Tibial artery (tissue), 4 donors: ENCODE data around the gene ARID2.

Experiments
- DNase-seq, 2 donors: peaks; one replicate each; pipeline ENCODE4 v3.0.0-alpha.2; 2019
- H3K27ac ChIP-seq, 2 donors: fragments of 200-600 bp; sonication (generic) in 1 of 2; 1 replicate in 1 of 2; 2 replicates in 1 of 2; pipeline ENCODE4 v1.5.1; 2018 to 2019; ENCODE audit warnings: mild to moderate bottlenecking in 1 of 2
- H3K27me3 ChIP-seq, 2 donors: fragments of 200-600 bp; sonication (generic) in 1 of 2; one replicate each; pipeline versions ENCODE4 v1.5.1 to v1.6.0; 2016 to 2019
- H3K36me3 ChIP-seq, 3 donors: fragments of 200-600 bp; sonication (generic) in 2 of 3; one replicate each; pipeline ENCODE4 v1.5.1; 2016 to 2019; ENCODE audit warnings: mild to moderate bottlenecking in 2 of 3
- H3K4me1 ChIP-seq, 4 donors: fragments of 200-600 bp; sonication (generic) in 2 of 4; 1 replicate in 3 of 4; 2 replicates in 1 of 4; pipeline ENCODE4 v1.5.1; 2016 to 2019
- H3K4me3 ChIP-seq, 2 donors: fragments of 200-600 bp; sonication (generic) in 1 of 2; 1 replicate in 1 of 2; 2 replicates in 1 of 2; pipeline ENCODE4 v1.5.1; 2018 to 2019; ENCODE audit warnings: mild to moderate bottlenecking in 2 of 2
- H3K9me3 ChIP-seq, 3 donors: fragments of 200-600 bp; sonication (generic) in 1 of 3; one replicate each; pipeline ENCODE4 v1.5.1; 2016 to 2019
- intact Hi-C: fragments of 100-400 bp; cut with DNase I; formaldehyde crosslinking; loops from one replicate; pipeline ENCODE4 v1.15.0; 2023; ENCODE audit warnings: low total_unique reads
- TF ChIP-seq, protein P1 (sequence below), 2 experiments: fragments of 200-600 bp in 1 of 2; fragments of 450-650 bp in 1 of 2; IDR thresholded peaks; one replicate each; pipeline ENCODE4 v1.5.1; 2017 to 2019; ENCODE audit warnings: antibody characterized with exemption in 2 of 2, mild to moderate bottlenecking in 1 of 2, moderate library complexity in 1 of 2

The ARID2 gene

DNA sequence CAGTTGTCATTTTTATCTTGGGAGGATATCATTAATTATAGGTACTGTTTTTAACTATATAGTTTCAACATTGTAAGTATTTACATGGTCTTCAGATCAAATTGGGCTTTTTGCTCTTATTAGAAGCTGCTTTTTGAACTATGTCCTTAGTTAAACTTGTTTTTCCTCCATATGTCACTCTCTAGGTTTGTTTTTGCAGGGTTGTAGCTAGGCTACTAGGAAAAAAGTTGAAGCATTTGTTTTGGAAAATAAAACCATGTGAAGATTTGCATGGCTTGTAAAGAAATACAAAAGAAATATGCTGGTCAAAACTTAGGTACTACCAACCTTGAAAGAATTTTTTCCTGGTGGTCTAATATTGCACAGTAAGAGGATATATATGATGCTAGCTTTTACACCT lies 3.4 kb downstream of the ARID2 start:
- intact Hi-C loops, result no loop called here
- peaks cover 0 to 5% (median 4%) of the 10 kb centered on the region in 3 donors for H3K36me3 ChIP-seq
- TF ChIP-seq, protein P1, sequence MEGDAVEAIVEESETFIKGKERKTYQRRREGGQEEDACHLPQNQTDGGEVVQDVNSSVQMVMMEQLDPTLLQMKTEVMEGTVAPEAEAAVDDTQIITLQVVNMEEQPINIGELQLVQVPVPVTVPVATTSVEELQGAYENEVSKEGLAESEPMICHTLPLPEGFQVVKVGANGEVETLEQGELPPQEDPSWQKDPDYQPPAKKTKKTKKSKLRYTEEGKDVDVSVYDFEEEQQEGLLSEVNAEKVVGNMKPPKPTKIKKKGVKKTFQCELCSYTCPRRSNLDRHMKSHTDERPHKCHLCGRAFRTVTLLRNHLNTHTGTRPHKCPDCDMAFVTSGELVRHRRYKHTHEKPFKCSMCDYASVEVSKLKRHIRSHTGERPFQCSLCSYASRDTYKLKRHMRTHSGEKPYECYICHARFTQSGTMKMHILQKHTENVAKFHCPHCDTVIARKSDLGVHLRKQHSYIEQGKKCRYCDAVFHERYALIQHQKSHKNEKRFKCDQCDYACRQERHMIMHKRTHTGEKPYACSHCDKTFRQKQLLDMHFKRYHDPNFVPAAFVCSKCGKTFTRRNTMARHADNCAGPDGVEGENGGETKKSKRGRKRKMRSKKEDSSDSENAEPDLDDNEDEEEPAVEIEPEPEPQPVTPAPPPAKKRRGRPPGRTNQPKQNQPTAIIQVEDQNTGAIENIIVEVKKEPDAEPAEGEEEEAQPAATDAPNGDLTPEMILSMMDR (IDR thresholded peaks at IDR 0.05), result no peak
- H3K4me1 ChIP-seq, result peaks cover 0 to 50% (median 14%) of the 10 kb centered on the region in 4 donors
- H3K4me3 ChIP-seq, result peak overlapping the region; percentile 94 to 95
- no peaks in the 10 kb centered on the region for H3K27me3 ChIP-seq
- H3K27ac ChIP-seq, result peak overlapping the region; percentile 100
- DNase-seq, result no peak
- H3K9me3 ChIP-seq, result no peaks in the 10 kb centered on the region

GRCh38 chr12:45737638-45738037 lies 8.1 kb downstream of the ARID2 start:
- H3K36me3 ChIP-seq, result peaks cover 0 to 5% (median 4%) of the 10 kb centered on the region in 3 donors
- H3K4me3 ChIP-seq, result no peak overlapping the region
- no peaks in the 10 kb centered on the region for H3K27me3 ChIP-seq
- TF ChIP-seq, protein P1 (IDR thresholded peaks at IDR 0.05), result no peak
- no peak for DNase-seq
- no peaks in the 10 kb centered on the region for H3K9me3 ChIP-seq
- intact Hi-C loops, result no loop called here
- peaks cover 0 to 36% (median 17%) of the 10 kb centered on the region in 4 donors for H3K4me1 ChIP-seq
- no peak overlapping the region for H3K27ac ChIP-seq

GRCh38 chr12:45742590-45742989 lies 13.1 kb downstream of the ARID2 start:
- Histone ChIP-seq H3K27me3 (no peaks in the 10 kb centered on the region), H3K4me3 (no peak overlapping the region), H3K27ac (no peak overlapping the region), H3K4me1 (peaks cover 0 to 16% (median 7%) of the 10 kb centered on the region in 4 donors), H3K36me3 (no peaks in the 10 kb centered on the region), H3K9me3 (no peaks in the 10 kb centered on the region)
- intact Hi-C loops, result no loop called here
- DNase-seq, result no peak
- TF ChIP-seq, protein P1 (IDR thresholded peaks at IDR 0.05), result no peak

DNA sequence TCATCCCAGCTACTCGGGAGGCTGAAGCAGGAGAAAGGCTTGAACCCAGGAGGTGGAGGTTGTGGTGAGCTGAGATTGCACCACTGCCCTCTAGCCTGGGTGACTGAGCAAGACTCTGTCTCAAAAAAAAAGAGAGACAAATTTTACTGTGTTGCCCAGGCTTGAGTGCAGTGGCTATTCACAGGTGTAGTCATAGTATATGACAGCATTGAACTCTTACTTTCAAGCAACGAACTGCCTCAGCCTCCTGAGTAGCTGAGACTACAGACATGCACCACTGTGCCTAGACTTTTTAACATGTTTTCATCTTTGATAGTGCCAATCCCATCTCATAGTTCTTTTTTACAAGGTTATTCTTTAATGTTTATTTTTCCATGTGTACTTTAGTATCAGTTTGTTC lies 13.7 kb downstream of the ARID2 start:
- H3K4me3 ChIP-seq, result no peak overlapping the region
- peaks cover 0 to 16% (median 7%) of the 10 kb centered on the region in 4 donors for H3K4me1 ChIP-seq
- TF ChIP-seq, protein P1 (IDR thresholded peaks at IDR 0.05), result no peak
- H3K9me3 ChIP-seq, result no peaks in the 10 kb centered on the region
- no peaks in the 10 kb centered on the region for H3K36me3 ChIP-seq
- H3K27ac ChIP-seq, result no peak overlapping the region
- intact Hi-C loops, result no loop called here
- no peak for DNase-seq
- H3K27me3 ChIP-seq, result no peaks in the 10 kb centered on the region

GRCh38 chr12:45745861-45746277 lies 16.4 kb downstream of the ARID2 start:
- Histone ChIP-seq H3K9me3 (no peaks in the 10 kb centered on the region), H3K36me3 (no peaks in the 10 kb centered on the region), H3K27ac (no peak overlapping the region), H3K27me3 (no peaks in the 10 kb centered on the region), H3K4me1 (peaks cover 0 to 17% (median 4%) of the 10 kb centered on the region in 4 donors), H3K4me3 (no peak overlapping the region)
- intact Hi-C loops, result no loop called here
- TF ChIP-seq, protein P1 (IDR thresholded peaks at IDR 0.05), result peak; percentile 24 to 30
- no peak for DNase-seq

DNA sequence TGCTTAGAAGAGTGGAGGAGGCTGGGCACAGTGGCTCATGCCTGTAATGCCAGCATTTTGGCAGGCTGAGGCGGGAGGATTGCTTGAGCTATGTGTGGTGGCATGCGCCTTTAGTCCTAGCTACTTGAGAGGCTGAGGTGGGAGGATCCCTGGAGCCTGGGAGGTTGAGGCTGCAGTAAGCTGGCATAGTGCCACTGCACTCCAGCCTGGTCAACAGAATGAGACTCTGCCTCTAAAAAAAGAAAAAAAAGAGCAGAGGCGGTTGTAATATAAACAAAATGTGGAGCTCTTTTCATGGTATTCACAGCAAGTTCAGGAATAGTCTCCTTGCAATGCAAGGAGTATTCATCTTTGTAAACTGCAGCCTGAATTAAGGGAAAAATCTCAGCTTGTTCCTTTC lies 27.2 kb downstream of the ARID2 start:
- H3K27me3 ChIP-seq, result no peaks in the 10 kb centered on the region
- H3K9me3 ChIP-seq, result no peaks in the 10 kb centered on the region
- TF ChIP-seq, protein P1 (IDR thresholded peaks at IDR 0.05), result no peak
- DNase-seq, result no peak
- no peak overlapping the region for H3K4me3 ChIP-seq
- no peak overlapping the region for H3K27ac ChIP-seq
- intact Hi-C loops, result no loop called here
- H3K36me3 ChIP-seq, result no peaks in the 10 kb centered on the region
- H3K4me1 ChIP-seq, result peaks cover 0 to 32% (median 2%) of the 10 kb centered on the region in 4 donors
